Upper lobe of right lung (tissue), 1 donor: Measurements from ENCODE around the gene DENND6B. TPM values are rescaled to one million over a fixed set of nuclear protein-coding genes. Genes with fewer than 3 reads are reported as not detected.
A peak's percentile ranks its signal among the peaks of the same experiment; 100 is the strongest.

Source experiments
- ATAC-seq: fragments of 200-7000 bp; cut with Tn5 transposase; one replicate; pipeline ENCODE4 v1.9.1; 2020; ENCODE audit warnings: mild to moderate bottlenecking, moderate library complexity
- DNase-seq: peaks from one replicate; pipeline ENCODE4 v3.0.0-alpha.2; 2020
- H3K27ac ChIP-seq: fragments of 200-600 bp; one replicate; pipeline ENCODE4 v1.8.0; 2022
- H3K27me3 ChIP-seq: fragments of 200-600 bp; one replicate; pipeline ENCODE4 v1.8.0; 2022; ENCODE audit warnings: mild to moderate bottlenecking
- H3K36me3 ChIP-seq: fragments of 200-600 bp; one replicate; pipeline ENCODE4 v1.8.0; 2022
- H3K4me1 ChIP-seq: fragments of 200-600 bp; one replicate; pipeline ENCODE4 v1.8.0; 2022
- H3K4me3 ChIP-seq: fragments of 200-600 bp; one replicate; pipeline ENCODE4 v1.8.0; 2022; ENCODE audit warnings: mild to moderate bottlenecking
- H3K9me3 ChIP-seq: fragments of 200-600 bp; one replicate; pipeline ENCODE4 v1.8.0; 2022
- intact Hi-C: fragments of 100-400 bp; cut with DNase I; formaldehyde crosslinking; loops from one replicate; pipeline ENCODE4 v1.11.0; 2022
- total RNA-seq: library from RNA; stranded (reverse); fragmentation: NEBNext Ultra II Directional; extraction: Animal tissue kit (Norgen Biotek cat#: 25700); gene quantifications from one replicate; pipeline ENCODE4 v1.2.1, GENCODE V29; 2021
- TF ChIP-seq, protein P1 (sequence below): fragments of 200-600 bp; IDR thresholded peaks from one replicate; pipeline ENCODE4 v1.8.0; 2022; ENCODE audit warnings: antibody characterized with exemption
- donor health status: DM: no; HTN: yes; CAD: no; lungs with severe emphysema.

The DENND6B gene
- total RNA-seq, 1 donor from 2014 or later, result 9.3 TPM

DNA sequence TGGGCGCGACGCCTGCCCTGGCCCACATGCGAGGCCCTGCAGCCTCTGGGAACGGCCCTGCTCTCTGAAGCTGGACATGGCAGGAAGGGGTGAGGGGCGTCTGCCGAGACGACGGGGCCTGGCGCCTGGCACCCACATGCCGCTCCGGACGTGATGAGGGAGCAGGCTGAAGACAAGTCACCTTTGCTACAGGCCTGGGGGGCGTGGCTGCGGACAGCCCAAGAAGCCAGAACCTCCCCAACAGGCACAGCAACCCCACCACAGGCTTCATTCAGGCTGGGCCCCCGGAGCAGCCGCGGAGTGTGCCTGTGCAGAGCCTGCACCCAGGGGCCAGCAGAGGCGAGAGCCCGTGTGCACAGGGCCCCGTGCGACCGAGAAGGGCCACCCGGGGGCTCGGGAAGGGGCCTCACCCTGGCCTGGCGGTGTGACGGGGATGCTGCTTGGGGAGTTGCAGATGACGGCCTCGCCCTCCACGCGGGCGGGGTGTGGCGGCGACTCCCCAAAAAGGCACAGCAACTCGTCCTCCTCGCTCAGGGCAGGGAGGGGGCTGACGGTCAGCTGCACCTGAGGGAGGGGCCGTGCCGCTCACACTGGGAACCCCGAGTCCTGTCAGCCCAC, 40.0 kb downstream of the DENND6B start:
- H3K27me3 ChIP-seq, result no peaks in the 10 kb centered on the region
- peaks cover 11% of the 10 kb centered on the region for H3K4me1 ChIP-seq
- ATAC-seq (no peak), DNase-seq (no peak)
- no peak overlapping the region for H3K27ac ChIP-seq
- H3K4me3 ChIP-seq, result no peak overlapping the region
- peaks cover 83% of the 10 kb centered on the region for H3K36me3 ChIP-seq
- TF ChIP-seq, protein P1, sequence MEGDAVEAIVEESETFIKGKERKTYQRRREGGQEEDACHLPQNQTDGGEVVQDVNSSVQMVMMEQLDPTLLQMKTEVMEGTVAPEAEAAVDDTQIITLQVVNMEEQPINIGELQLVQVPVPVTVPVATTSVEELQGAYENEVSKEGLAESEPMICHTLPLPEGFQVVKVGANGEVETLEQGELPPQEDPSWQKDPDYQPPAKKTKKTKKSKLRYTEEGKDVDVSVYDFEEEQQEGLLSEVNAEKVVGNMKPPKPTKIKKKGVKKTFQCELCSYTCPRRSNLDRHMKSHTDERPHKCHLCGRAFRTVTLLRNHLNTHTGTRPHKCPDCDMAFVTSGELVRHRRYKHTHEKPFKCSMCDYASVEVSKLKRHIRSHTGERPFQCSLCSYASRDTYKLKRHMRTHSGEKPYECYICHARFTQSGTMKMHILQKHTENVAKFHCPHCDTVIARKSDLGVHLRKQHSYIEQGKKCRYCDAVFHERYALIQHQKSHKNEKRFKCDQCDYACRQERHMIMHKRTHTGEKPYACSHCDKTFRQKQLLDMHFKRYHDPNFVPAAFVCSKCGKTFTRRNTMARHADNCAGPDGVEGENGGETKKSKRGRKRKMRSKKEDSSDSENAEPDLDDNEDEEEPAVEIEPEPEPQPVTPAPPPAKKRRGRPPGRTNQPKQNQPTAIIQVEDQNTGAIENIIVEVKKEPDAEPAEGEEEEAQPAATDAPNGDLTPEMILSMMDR, result no peak
- intact Hi-C loops, result no loop called here
- no peaks in the 10 kb centered on the region for H3K9me3 ChIP-seq

DNA sequence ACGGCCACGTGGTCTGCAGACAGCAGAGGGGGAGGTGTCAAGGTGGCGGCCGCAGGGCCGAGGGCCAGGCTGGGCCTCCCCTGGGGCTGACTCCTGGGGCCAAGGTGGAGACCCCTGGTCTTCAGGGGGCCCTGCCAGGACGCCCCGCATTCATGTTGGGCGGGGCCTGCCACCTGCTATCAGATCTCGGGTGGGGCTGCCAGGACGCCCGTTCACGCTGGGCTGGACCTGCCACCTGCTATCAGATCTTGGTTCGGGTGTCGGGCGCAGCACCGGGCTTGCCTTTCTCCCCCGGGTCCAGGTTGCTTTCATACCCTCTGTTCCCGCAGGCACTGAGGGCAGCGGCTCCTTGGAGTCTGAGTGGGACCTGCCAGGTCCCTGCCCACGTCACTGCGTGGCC, 40.5 kb downstream of the DENND6B start:
- intact Hi-C loops, result no loop called here
- ATAC-seq (no peak), DNase-seq (no peak)
- Histone ChIP-seq H3K27ac (no peak overlapping the region), H3K36me3 (peaks cover 89% of the 10 kb centered on the region), H3K9me3 (no peaks in the 10 kb centered on the region), H3K4me1 (peaks cover 6% of the 10 kb centered on the region), H3K27me3 (no peaks in the 10 kb centered on the region), H3K4me3 (no peak overlapping the region)
- TF ChIP-seq, protein P1, result no peak

DNA sequence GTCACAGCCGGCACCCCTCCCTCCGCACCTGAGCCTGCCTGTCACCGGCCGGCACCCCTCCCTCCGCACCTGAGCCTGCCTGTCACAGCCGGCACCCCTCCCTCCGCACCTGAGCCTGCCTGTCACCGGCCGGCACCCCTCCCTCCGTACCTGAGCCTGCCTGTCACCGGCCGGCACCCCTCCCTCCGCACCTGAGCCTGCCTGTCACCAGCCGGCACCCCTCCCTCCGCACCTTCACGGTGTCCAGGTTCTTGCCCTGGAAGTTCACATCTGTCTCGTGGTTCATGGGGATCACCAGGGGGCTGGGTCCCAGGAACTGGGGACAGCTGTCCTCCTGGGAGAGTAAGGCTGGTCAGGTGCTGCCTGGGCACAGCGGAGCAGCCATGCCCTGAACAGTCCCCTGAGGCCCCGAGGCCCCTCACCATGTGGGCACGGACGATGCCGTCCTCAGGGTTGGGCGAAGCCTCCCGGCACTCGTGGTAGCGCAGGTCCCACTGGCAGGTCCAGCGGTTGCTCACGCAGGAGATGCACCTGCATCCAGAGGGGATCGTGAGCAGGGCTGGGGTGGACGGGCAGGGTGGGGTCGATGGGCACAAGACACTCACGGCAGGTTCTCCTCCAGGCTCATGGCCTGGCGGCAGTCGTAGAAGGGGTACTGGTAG, 41.1 kb downstream of the DENND6B start:
- no peak for DNase-seq
- Histone ChIP-seq H3K4me1 (peaks cover 1% of the 10 kb centered on the region), H3K4me3 (no peak overlapping the region), H3K27ac (no peak overlapping the region), H3K36me3 (peaks cover 92% of the 10 kb centered on the region), H3K27me3 (no peaks in the 10 kb centered on the region), H3K9me3 (no peaks in the 10 kb centered on the region)
- TF ChIP-seq, protein P1, result no peak
- intact Hi-C loops, result no loop called here
- no peak for ATAC-seq

DNA sequence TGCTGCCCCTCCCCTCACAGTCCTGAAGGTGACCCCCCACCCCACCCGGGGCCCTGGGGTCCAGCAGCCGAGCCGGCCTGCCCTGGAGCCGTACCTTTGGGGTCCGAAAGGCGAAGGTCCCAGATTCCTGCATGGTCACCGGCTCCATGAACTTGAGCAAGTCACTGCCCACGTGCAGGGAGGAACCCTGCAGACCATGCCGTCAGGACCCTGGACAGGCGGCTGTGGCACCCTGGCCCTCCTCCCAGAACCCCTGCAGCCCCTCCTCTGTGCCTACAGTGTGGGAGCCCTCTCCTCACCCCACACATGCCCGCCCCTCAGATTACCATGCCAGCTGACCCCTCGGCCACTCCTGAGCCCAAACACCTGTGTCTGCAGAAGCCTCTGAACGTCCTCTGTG, 42.3 kb downstream of the DENND6B start:
- TF ChIP-seq, protein P1, result no peak
- Histone ChIP-seq H3K4me3 (no peak overlapping the region), H3K9me3 (no peaks in the 10 kb centered on the region), H3K27ac (peak overlapping the region; percentile 3), H3K4me1 (no peaks in the 10 kb centered on the region), H3K36me3 (peaks cover 92% of the 10 kb centered on the region), H3K27me3 (no peaks in the 10 kb centered on the region)
- DNase-seq (no peak), ATAC-seq (no peak)
- intact Hi-C loops, result no loop called here

DNA sequence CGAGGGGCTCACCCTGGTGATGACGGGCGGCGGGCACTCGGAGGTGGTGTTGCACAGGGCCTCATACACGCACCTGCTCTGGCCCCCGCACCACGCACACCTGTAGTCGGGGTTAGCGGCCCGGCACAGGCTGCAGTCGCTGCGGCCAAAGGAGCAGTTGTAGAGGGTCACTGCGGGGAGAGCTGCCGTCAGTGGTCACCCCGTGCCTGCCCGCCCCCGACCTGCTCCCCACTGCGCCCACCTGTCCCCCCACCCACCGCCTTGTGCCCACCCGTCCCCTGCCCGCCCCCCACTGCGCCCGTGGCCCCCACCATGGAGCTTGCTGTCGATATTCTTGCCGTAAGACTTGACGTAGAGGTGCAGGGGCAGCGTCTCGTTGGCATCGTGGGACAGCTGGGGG, 43.0 kb downstream of the DENND6B start:
- Histone ChIP-seq H3K27ac (no peak overlapping the region), H3K4me1 (no peaks in the 10 kb centered on the region), H3K27me3 (no peaks in the 10 kb centered on the region), H3K36me3 (peaks cover 92% of the 10 kb centered on the region), H3K9me3 (no peaks in the 10 kb centered on the region), H3K4me3 (no peak overlapping the region)
- ATAC-seq (no peak), DNase-seq (no peak)
- TF ChIP-seq, protein P1, result no peak
- intact Hi-C loops, result no loop called here
